A673 (cell line): ENCODE measurements around the gene ADD3.

ENCODE experiments used
- CTCF ChIP-seq: fragments of 300-800, 200-600 bp; sonication (generic); conservative IDR thresholded peaks from 2 replicates; pipeline ENCODE4 v1.5.1; 2017; ENCODE audit warnings: low read depth, mild to moderate bottlenecking, antibody characterized with exemption, low read length, moderate library complexity, mixed read lengths
- EZH2 ChIP-seq: fragments of 200-600 bp; sonication (generic); IDR thresholded peaks from 2 replicates; pipeline ENCODE4 v1.6.1; 2017; ENCODE audit warnings: borderline replicate concordance, low read depth, mild to moderate bottlenecking, mixed read lengths, antibody characterized with exemption, low read length; ENCODE audit not compliant: poor library complexity, severe bottlenecking

GRCh38 chr10:109988212-109988596 is 19.6 kb upstream of the ADD3 start:
- TF ChIP-seq CTCF = no peak
- no peak for TF ChIP-seq EZH2
